HCT116 (cell line): ENCODE results near the gene GABBR2. TPM values are rescaled to one million over a fixed set of nuclear protein-coding genes. Genes with fewer than 3 reads are reported as not detected.

Experiments used
- ATAC-seq: fragments of 200-7000 bp; cut with Tn5 transposase; 2 replicates; pipeline ENCODE4 v1.9.1; 2020; ENCODE audit warnings: mild to moderate bottlenecking, moderate library complexity
- BruUV-seq: library from RNA; stranded (reverse); fragments of 400-500 nt; replicated peaks from 2 replicates; lab custom pipeline; 2021; lab: Mats Ljungman, UMichigan
- CTCF ChIA-PET: fragments of 300-600 bp; sonication (Branson Sonifier 250); formaldehyde crosslinking; loops from one replicate; lab custom pipeline; 2021; ENCODE audit warnings: antibody characterized with exemption; lab: Charles Lee
- POLR2A ChIA-PET: fragments of 300-600, 350-600 bp; sonication (Branson Sonifier 250); formaldehyde crosslinking; loops from one replicate; lab custom pipeline; 2021; ENCODE audit warnings: antibody characterized with exemption; lab: Charles Lee
- RAD21 ChIA-PET, 2 experiments: fragments of 300-600 bp; sonication (Branson Sonifier 250); formaldehyde crosslinking; loops; one replicate each; lab custom pipeline; 2023; ENCODE audit warnings: low total read pairs in 2 of 2; ENCODE audit not compliant: uncharacterized antibody in 2 of 2, unreplicated experiment in 2 of 2, low non-redundant PET in 1 of 2; lab: Charles Lee
- DNase-seq: peaks from one replicate; pipeline ENCODE4 v3.0.0-alpha.2; 2010; ENCODE audit warnings: low read depth, low spot score
- H2AFZ ChIP-seq: fragments of 200-600 bp; shearing (Covaris generic), sonication (generic); 2 replicates; pipeline ENCODE4 v1.6.1; 2017; ENCODE audit warnings: low read depth, mixed run types, mixed read lengths, antibody characterized with exemption, low read length; ENCODE audit not compliant: poor library complexity, severe bottlenecking
- H3K27ac ChIP-seq: 2 replicates; pipeline ENCODE4 v1.5.1; 2012; ENCODE audit warnings: low read depth, low read length
- H3K27me3 ChIP-seq: fragments of 200-600 bp; sonication (generic); 2 replicates; pipeline ENCODE4 v1.6.1; 2016; ENCODE audit warnings: mixed run types, low read length, mixed read lengths; ENCODE audit not compliant: insufficient read depth
- H3K36me3 ChIP-seq, 2 experiments: fragments of 200-500 bp in 1 of 2; fragments of 200-600 bp in 1 of 2; sonication (Bioruptor generic) in 1 of 2; sonication (generic) in 1 of 2; 2 replicates each; pipeline versions ENCODE4 v1.5.1 to v1.6.1; 2014 to 2016; ENCODE audit warnings: low read length in 2 of 2, inconsistent platforms in 1 of 2, mixed read lengths in 1 of 2, mixed run types in 1 of 2; ENCODE audit not compliant: insufficient read depth in 2 of 2, control insufficient read depth in 1 of 2
- H3K4me1 ChIP-seq, 2 experiments: fragments of 200-600 bp in 1 of 2; sonication (generic) in 1 of 2; 2 replicates each; pipeline versions ENCODE4 v1.5.1 to v1.6.1; 2012 to 2017; ENCODE audit warnings: low read length in 2 of 2, inconsistent platforms in 1 of 2, mild to moderate bottlenecking in 1 of 2, mixed read lengths in 1 of 2, mixed run types in 1 of 2, moderate library complexity in 1 of 2; ENCODE audit not compliant: insufficient read depth in 2 of 2, control insufficient read depth in 1 of 2
- H3K4me2 ChIP-seq: fragments of 200-600 bp; sonication (generic); 2 replicates; pipeline ENCODE4 v1.6.1; 2017; ENCODE audit warnings: mixed run types, low read length, mixed read lengths
- H3K4me3 ChIP-seq, 2 experiments: fragments of 200-600 bp in 1 of 2; sonication (generic) in 1 of 2; replicated peaks in 1 of 2; 2 replicates each; pipeline ENCODE4 v1.5.1; 2011 to 2016; ENCODE audit warnings: low read length in 2 of 2, control low read depth in 1 of 2, low read depth in 1 of 2, mild to moderate bottlenecking in 1 of 2, mixed read lengths in 1 of 2, mixed run types in 1 of 2
- H3K79me2 ChIP-seq: fragments of 200-600 bp; sonication (generic); 2 replicates; pipeline ENCODE4 v1.6.1; 2017; ENCODE audit warnings: mild to moderate bottlenecking, mixed run types, low read length, moderate library complexity, mixed read lengths; ENCODE audit not compliant: insufficient read depth
- H3K9ac ChIP-seq: fragments of 200-600 bp; sonication (generic); 2 replicates; pipeline ENCODE4 v1.6.1; 2016; ENCODE audit warnings: low read length, mixed read lengths
- H3K9me2 ChIP-seq: fragments of 200-600 bp; sonication (generic), shearing (Covaris generic); 2 replicates; pipeline ENCODE4 v1.6.1; 2017; ENCODE audit warnings: mixed run types, mild to moderate bottlenecking, moderate library complexity; ENCODE audit not compliant: insufficient read depth
- H3K9me3 ChIP-seq, 2 experiments: fragments of 200-500 bp in 1 of 2; fragments of 200-600 bp in 1 of 2; sonication (Bioruptor generic) in 1 of 2; sonication (generic) in 1 of 2; 2 replicates each; pipeline ENCODE4 v1.6.1; 2014 to 2017; ENCODE audit warnings: low read length in 2 of 2, mixed read lengths in 2 of 2, inconsistent platforms in 1 of 2, low read depth in 1 of 2, mild to moderate bottlenecking in 1 of 2, mixed run types in 1 of 2, moderate library complexity in 1 of 2; ENCODE audit not compliant: control insufficient read depth in 1 of 2, insufficient read depth in 1 of 2
- H4K20me1 ChIP-seq: fragments of 200-600 bp; sonication (generic), shearing (Covaris generic); 2 replicates; pipeline ENCODE4 v1.6.1; 2017; ENCODE audit warnings: mixed run types, mild to moderate bottlenecking, moderate library complexity; ENCODE audit not compliant: insufficient read depth
- CBX3 ChIP-seq: IDR thresholded peaks from 2 replicates; pipeline ENCODE4 v1.6.1; 2012; ENCODE audit warnings: low read depth
- CTCF ChIP-seq, 3 experiments: fragments of 200-600 bp in 1 of 3; sonication (generic) in 1 of 3; IDR thresholded peaks in 2 of 3; conservative IDR thresholded peaks in 1 of 3; 2 replicates each; pipeline ENCODE4 v1.5.1; 2012 to 2017; ENCODE audit warnings: low read depth in 2 of 3, low read length in 2 of 3, antibody characterized with exemption in 1 of 3, borderline replicate concordance in 1 of 3, control low read depth in 1 of 3, mild to moderate bottlenecking in 1 of 3, mixed read lengths in 1 of 3, mixed run types in 1 of 3, moderate library complexity in 1 of 3; ENCODE audit not compliant: insufficient read depth in 1 of 3
- ELF1 ChIP-seq: IDR thresholded peaks from 2 replicates; pipeline ENCODE4 v1.6.1; 2012; ENCODE audit warnings: low read depth, borderline replicate concordance
- EZH2 ChIP-seq: fragments of 200-600 bp; sonication (generic); IDR thresholded peaks from 2 replicates; pipeline ENCODE4 v1.6.1; 2017; ENCODE audit warnings: antibody characterized with exemption, mixed run types
- FOSL1 ChIP-seq: IDR thresholded peaks from 2 replicates; pipeline ENCODE4 v1.6.1; 2012; ENCODE audit warnings: low read depth
- JUND ChIP-seq: IDR thresholded peaks from 2 replicates; pipeline ENCODE4 v1.6.1; 2012
- MAX ChIP-seq: IDR thresholded peaks from 2 replicates; pipeline ENCODE4 v1.6.1; 2012
- POLR2AphosphoS5 ChIP-seq: IDR thresholded peaks from 2 replicates; pipeline ENCODE4 v1.6.1; 2011; ENCODE audit warnings: mild to moderate bottlenecking, low read depth, low read length, moderate library complexity
- SIN3A ChIP-seq: IDR thresholded peaks from 2 replicates; pipeline ENCODE4 v1.6.1; 2012; ENCODE audit warnings: low read depth
- SP1 ChIP-seq: IDR thresholded peaks from 2 replicates; pipeline ENCODE4 v1.6.1; 2012; ENCODE audit warnings: low read depth
- TCF7L2 ChIP-seq: IDR thresholded peaks from 2 replicates; pipeline ENCODE4 v1.7.0; 2011; ENCODE audit warnings: borderline replicate concordance, inconsistent platforms; ENCODE audit not compliant: insufficient read depth, insufficient read length; ENCODE audit errors: extremely low read depth
- YY1 ChIP-seq: IDR thresholded peaks from 2 replicates; pipeline ENCODE4 v1.6.1; 2011; ENCODE audit warnings: low read length, low read depth, moderate library complexity, mild to moderate bottlenecking; ENCODE audit not compliant: insufficient replicate concordance; ENCODE audit errors: extremely low read depth
- ZFX ChIP-seq: fragments of 450-650 bp; IDR thresholded peaks from 2 replicates; pipeline ENCODE4 v1.6.1; 2017
- ZNF274 ChIP-seq: fragments of 200-500 bp; sonication (Bioruptor generic); IDR thresholded peaks from 2 replicates; pipeline ENCODE4 v1.6.1; 2014; ENCODE audit warnings: mild to moderate bottlenecking, low read depth, low read length, inconsistent platforms
- intact Hi-C: fragments of 100-400 bp; cut with micrococcal nuclease; formaldehyde crosslinking; loops from 2 replicates; pipeline ENCODE4 v1.10.0; 2022
- total RNA-seq: library from RNA; stranded (reverse); gene quantifications from one replicate; pipeline ENCODE4 v1.2.1, GENCODE V29; 2021; ENCODE audit not compliant: unreplicated experiment
- TF ChIP-seq, protein P1 (sequence below): IDR thresholded peaks from 2 replicates; pipeline ENCODE4 v1.6.1; 2011; ENCODE audit warnings: mild to moderate bottlenecking, low read length, moderate library complexity; ENCODE audit not compliant: insufficient replicate concordance; ENCODE audit errors: extremely low read depth

Gene GABBR2
- total RNA-seq, 1 experiment from 2014 or later = 0.15 TPM

DNA sequence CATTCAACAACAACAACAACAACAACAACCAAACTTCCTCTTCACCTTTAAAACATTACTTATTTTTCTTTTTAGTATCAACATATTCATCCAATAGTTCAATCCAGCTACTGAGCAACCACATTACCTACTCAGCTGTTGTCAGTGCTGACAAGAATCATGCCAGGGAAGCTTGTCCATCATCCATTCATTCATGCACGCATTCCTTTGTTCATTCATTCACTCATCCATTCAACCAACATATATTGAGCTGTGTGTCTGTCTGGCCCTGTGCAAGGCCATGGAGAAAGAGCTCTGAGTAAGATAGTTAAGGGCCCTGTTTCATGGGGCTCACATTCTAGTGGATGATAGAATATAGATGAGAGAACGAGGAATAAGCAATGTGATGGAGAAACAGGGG, 373.1 kb downstream of the GABBR2 start:
- H3K79me2 ChIP-seq = no peaks in the 10 kb centered on the region
- no peak overlapping the region for H3K9ac ChIP-seq
- no peak overlapping the region for H3K4me3 ChIP-seq
- ChIA-PET POLR2A (no interaction called here), CTCF (no interaction called here)
- H3K36me3 ChIP-seq = no peaks in the 10 kb centered on the region
- H3K27me3 ChIP-seq = peaks cover 4% of the 10 kb centered on the region; the same call in 1 of the 2 replicates
- no peaks in the 10 kb centered on the region for H3K9me2 ChIP-seq
- no peak overlapping the region for H3K27ac ChIP-seq
- DNase-seq (no peak), ATAC-seq (no peak)
- peaks cover 12 to 18% of the 10 kb centered on the region in 2 experiments; a peak in 3 of 4 replicates for H3K4me1 ChIP-seq
- H4K20me1 ChIP-seq = no peaks in the 10 kb centered on the region
- no peak for TF ChIP-seq SIN3A
- TF ChIP-seq SP1 = no peak
- TF ChIP-seq ZNF274 = no peak
- no peak for TF ChIP-seq ELF1
- TF ChIP-seq CTCF (IDR thresholded peaks at IDR 0.05 in 2 of 3, conservative IDR thresholded peaks at IDR 0.05 in 1 of 3; ENCODE audit: borderline replicate concordance in 1 of 3, insufficient read depth in 1 of 3, low read depth in 2 of 3, low read length in 2 of 3) = no peak
- no peak for TF ChIP-seq CBX3
- TF ChIP-seq ZFX = no peak
- no peak for TF ChIP-seq POLR2AphosphoS5
- no peak for TF ChIP-seq EZH2
- TF ChIP-seq, protein P1, sequence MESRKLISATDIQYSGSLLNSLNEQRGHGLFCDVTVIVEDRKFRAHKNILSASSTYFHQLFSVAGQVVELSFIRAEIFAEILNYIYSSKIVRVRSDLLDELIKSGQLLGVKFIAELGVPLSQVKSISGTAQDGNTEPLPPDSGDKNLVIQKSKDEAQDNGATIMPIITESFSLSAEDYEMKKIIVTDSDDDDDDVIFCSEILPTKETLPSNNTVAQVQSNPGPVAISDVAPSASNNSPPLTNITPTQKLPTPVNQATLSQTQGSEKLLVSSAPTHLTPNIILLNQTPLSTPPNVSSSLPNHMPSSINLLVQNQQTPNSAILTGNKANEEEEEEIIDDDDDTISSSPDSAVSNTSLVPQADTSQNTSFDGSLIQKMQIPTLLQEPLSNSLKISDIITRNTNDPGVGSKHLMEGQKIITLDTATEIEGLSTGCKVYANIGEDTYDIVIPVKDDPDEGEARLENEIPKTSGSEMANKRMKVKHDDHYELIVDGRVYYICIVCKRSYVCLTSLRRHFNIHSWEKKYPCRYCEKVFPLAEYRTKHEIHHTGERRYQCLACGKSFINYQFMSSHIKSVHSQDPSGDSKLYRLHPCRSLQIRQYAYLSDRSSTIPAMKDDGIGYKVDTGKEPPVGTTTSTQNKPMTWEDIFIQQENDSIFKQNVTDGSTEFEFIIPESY = no peak
- no peak for TF ChIP-seq FOSL1
- no peak for TF ChIP-seq TCF7L2
- TF ChIP-seq YY1 = no peak
- no peak for TF ChIP-seq JUND
- no peak for TF ChIP-seq MAX
- TF ChIP-seq, all 23 proteins: peak for 0
- H3K9me3 ChIP-seq = no peaks in the 10 kb centered on the region
- intact Hi-C loops = no loop called here
- BruUV-seq = no TSS peak
- RAD21 ChIA-PET = no interaction called here
- no peak overlapping the region for H2AFZ ChIP-seq
- no peak overlapping the region for H3K4me2 ChIP-seq
